HG02852 (cell line): ENCODE measurements around the gene RECQL.
"Not testable (repeated sequence)": the region's sequence is repeated elsewhere in the genome, so short reads cannot be mapped to it uniquely, and the experiment has no call there.

Experiments used
- ATAC-seq: cut with Tn5 transposase; IDR thresholded peaks from one replicate; pipeline ENCODE4 v1.9.1; 2021; ENCODE audit warnings: mild to moderate bottlenecking, moderate library complexity; ENCODE audit not compliant: unreplicated experiment

RECQL gene

DNA sequence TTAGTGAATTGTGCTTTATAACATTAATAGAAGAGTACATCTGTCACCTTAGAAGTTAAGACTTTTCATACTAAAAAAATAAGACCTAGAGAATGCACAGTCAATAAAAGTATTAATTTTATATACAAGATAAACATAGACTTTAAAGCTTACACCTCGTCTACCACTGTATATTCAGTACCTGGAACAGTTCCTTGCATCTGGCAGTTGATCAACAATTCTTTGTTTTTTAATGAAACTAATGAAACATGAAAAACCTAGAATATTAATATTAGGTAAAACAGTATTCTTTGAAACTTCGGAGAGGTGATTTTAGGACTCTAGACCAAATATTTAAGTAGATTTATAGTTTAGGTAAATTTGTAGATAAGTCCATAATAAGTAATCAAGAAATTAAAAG is 4.5 kb upstream of the RECQL start:
- ATAC-seq: no peak

GRCh38 chr12:21502872-21503271 is 1.4 kb upstream of the RECQL start:
- ATAC-seq: no peak

- no peak for ATAC-seq
These were observed 695 bp upstream of the RECQL start for GRCh38 chr12:21502164-21502496.

DNA sequence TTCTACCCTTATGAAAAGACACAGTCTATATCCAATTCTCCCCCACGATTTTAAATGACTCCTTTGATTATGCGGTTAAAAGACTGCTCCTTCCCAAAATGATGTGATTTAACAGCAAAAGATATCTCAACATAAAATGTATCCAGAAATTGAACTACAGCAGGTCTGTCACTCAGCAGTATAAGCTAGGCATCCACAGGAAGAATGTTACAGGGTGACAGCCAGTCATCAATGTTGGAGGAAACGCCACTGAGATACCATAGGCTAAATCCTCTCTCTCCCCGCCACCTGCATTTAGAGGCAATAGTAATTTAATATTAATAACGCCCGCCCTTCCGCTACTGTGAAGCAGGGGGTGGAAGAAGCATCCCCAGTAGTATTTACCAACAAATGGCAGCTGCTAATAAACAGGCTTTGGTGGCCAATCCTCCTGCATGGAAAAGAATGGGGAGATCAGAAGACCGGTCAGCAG is 613 bp downstream of the RECQL start:
- ATAC-seq: peak; percentile 3

- ATAC-seq: no peak
These were observed 1.7 kb downstream of the RECQL start for GRCh38 chr12:21499765-21500164.

GRCh38 chr12:21485998-21486397 is 15.4 kb downstream of the RECQL start:
- no peak for ATAC-seq

DNA sequence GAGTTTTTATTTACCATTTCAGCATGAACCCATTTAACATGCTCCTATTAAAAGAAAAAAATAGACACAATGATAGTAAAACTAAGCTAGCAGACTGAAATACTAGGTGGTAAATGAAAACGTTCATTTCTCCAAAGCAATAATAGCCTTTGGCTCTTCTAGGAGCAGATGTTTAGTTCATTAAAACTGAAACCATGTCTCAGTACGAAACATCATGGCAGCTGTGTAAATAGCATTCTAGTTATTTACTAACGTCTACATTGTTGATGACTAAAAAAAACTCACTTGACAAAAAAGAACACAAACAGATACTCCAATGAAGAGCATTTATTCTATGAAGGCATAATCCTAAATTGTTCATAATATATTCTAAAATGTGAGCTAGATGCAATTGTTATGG is 17.9 kb downstream of the RECQL start:
- ATAC-seq: no peak

DNA sequence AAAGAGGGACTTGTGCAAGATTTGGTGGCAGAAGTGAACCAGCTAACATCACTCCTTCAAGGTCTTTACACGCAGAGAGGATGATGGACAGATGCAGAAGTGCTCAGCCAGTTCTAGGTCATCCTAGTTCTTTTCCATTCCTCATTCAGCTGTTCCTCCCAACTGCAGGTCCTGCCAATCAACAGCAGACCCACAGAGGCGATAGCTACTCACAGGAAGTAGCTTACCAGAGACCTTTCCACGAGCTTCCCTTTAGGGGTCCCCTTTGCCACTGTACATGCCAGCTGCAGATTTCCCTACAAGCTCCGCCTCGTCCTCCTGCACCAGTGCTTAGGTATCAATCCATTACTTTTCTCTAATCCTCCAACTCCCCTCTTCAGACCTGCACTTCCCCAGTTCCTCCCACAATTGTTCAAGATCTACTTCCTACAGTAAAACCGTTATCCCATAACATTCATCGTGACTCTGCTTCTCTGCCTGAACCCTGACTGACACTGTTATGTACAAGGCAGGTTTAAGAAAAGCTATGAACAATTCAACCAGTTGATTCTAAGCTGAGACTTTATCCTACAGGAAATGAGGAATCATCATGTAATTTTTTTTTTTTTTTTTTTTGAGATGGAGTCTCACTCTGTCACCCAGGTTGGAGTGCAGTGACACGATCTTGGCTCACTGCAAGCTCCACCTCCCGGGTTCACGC is 22.5 kb downstream of the RECQL start:
- no peak for ATAC-seq

- ATAC-seq: no peak
These were observed 24.5 kb downstream of the RECQL start for GRCh38 chr12:21476949-21477348.

DNA sequence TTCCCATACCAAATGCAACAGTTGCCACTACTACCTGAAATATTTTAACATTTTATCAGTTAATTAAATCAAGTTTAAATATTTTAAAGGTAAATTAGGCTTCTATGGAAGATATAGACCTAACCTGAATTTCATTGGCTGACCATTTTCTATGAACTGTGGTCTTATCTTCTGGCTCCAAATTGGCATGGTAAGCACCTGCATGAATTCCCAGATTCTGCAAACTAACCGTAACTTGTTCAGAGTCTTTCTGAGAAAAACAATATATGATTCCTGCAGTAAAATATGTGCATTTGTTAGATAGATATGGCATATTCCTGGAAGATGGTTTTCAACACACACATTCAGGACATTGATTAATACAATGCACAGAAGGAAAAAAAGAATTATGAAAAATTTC is 25.9 kb downstream of the RECQL start:
- no peak for ATAC-seq

- no peak for ATAC-seq
These were observed 29.1 kb downstream of the RECQL start for GRCh38 chr12:21472197-21472823.

DNA sequence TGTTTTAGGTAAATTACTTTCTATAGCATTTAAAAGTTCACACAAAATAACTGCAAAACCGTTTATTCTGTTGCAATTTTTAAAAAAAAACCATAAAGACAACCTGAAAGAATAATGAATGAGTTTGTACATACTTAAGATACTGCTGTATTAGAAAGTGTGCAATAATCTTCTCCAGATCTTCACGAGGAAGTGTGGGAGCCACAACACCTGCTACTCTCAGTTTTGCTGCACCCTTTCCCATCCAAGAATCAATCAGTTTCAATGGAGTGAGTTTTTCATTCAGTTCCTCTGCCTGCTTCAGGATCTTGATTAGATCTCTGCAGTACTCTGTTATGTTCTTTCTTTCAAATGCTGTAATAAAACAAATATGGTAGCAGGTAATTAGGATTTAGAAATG is 30.1 kb downstream of the RECQL start:
- ATAC-seq: no peak

- not testable (repeated sequence) for ATAC-seq
These were observed 34.1 kb downstream of the RECQL start for GRCh38 chr12:21467334-21467733.

GRCh38 chr12:21459474-21459873 is 42.0 kb downstream of the RECQL start:
- no peak for ATAC-seq

DNA sequence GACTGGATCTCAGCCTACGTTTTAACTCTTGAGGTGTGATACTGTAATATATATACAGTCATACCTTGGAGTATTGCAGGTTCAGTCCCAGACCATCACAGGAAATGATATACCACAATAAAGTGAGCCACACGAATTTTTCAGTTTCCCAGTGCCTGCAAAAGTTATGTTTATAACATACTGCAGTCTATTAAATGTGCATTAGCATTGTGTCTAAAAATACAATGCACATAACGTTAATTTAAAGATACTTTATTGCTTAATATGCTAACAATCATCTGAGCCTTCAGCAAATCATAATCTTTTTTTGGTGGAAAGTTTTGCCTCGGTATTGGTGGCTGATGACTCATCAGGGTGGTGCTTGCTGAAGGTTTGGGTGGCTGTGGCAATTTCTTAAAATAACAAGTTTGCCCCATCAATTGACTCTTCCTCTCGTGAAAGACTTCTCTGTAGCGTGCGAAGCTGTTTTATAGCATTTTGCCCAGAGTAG is 45.1 kb downstream of the RECQL start:
- ATAC-seq: no peak

GRCh38 chr12:21453312-21453852 is 48.1 kb downstream of the RECQL start:
- ATAC-seq: peak; percentile 95

DNA sequence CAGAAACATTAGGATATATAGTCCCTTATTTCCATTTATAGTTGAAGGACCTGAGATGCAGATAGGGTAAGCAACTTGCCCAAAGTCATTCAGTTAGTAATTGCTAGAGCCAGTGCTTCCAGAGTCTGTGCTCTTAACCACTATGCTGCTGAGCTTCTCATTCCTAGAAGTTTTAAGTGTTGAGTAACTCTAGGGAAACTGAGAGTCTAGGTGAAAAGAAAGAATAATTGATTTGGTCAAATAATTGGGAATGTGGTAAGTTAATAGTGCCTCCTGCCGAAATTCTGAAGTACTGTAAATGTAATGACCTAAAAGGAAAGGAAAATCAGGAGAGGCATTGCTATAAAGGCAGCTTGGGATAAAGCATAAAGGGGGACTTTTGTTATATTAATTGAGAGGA is 49.9 kb downstream of the RECQL start:
- ATAC-seq: no peak

DNA sequence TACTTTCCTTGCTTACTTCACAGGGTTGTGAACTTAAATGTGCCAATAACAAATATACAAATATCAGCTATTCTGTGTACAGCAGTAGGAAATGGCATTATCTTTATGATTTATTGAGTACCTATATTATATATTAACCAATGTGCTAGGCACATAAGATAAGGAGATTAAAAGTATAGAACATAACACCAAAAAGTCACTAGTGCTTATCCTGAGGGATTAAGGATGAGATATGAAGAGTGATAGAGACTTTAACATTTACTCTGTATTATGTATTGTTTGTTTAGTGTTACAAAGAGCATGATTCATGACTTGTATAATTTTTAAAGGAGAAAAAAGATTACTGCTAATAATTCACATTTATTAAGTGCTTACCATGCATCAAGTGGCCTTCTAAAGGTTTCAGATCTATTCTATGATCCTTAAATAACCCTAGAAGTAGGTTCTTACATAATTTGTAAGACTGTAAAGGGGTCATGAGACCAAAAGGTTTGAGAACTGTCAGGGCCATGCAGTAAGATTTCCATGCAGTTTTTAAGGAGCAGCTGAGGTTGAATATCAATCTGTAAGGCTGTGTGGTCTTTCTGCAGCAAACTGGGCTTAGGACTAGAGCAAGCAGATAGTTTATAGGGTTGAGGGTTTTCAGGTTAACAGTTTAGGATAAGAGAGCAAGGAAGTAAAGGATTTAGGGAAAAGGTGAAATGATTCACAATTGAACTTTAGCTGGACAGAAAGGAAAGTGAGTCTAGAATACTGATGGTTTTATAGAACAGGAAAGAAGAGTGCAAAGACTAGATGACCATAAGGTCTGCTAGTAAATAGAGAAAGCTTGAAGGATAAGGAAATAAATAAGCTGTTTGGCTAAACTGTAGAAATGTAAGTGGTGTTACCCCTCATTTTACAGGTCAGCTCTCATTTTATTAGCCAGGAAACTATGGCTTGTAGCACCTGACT is 57.0 kb downstream of the RECQL start:
- ATAC-seq: no peak

GRCh38 chr12:21439347-21439746 is 62.1 kb downstream of the RECQL start:
- ATAC-seq: no peak

DNA sequence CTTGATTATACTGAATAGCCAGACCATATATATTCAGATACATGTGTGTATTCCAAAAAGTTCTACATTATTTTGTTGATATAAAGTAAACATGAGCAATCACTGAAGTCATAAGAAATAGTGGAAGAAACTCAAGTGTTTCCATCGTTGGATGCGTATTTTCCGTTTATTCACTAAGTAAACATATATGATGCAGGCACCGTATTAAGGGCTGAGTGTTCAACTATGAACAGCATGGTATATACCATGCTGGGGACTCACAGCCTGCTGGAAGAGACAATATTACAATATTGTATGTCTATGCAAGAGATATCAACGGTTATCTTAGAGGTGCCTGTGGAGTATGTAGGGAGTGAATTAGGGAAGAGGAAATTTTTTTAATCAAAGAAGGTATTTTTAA is 62.8 kb downstream of the RECQL start:
- ATAC-seq: no peak

DNA sequence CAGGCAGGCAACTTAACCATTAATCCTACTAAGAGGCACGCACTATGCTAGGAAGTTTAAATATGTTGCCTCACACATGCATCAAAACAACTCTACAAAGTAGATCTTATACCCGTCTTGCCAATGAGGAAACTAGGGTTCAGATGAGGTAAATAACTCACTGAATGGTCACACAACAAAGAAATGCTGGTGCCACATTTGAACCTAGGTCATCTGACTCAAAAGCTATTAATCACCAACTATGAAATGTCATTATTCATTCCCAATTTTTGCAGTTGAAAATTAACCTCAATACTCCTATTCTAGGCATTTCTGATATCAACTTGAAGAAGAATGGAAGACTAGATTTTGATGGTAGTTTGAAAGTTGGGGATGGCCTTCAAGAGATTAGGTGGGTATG is 66.7 kb downstream of the RECQL start:
- no peak for ATAC-seq
